ENCODE data around the gene PFKFB1. TPM values are rescaled to one million over a fixed set of nuclear protein-coding genes. Genes with fewer than 3 reads are reported as not detected.

PFKFB1 gene
- total and polyA plus RNA-seq, 5 donors from 2014 or later, result 0.09 to 0.40 (median 0.35) TPM; not detected in 2

- H3K4me1 Mint-ChIP-seq, result no peaks in the 10 kb centered on the region
- peaks cover 0 to 2% (median 0%) of the 10 kb centered on the region in 7 donors for H3K9me3 Mint-ChIP-seq
- no peaks in the 10 kb centered on the region for H3K4me1 ChIP-seq (ENCODE audit: control insufficient read depth, insufficient read depth, low read length, poor library complexity, severe bottlenecking)
- H3K4me3 Mint-ChIP-seq, result no peak overlapping the region
- H3K27ac ChIP-seq (ENCODE audit: insufficient read depth, low read length, poor library complexity, severe bottlenecking), result no peak overlapping the region
- H3K36me3 ChIP-seq (ENCODE audit: control insufficient read depth, insufficient read depth, low read length), result no peaks in the 10 kb centered on the region
- H3K27ac Mint-ChIP-seq, result no peak overlapping the region
- no peaks in the 10 kb centered on the region for H3K27me3 Mint-ChIP-seq
- no peak overlapping the region for H3K4me3 ChIP-seq (ENCODE audit: low read depth, low read length)
- no peak for DNase-seq
- no peak for ATAC-seq (ENCODE audit: low read depth in 2 of 2)
- H3K36me3 Mint-ChIP-seq, result no peaks in the 10 kb centered on the region
- no peaks in the 10 kb centered on the region for H3K9me3 ChIP-seq (ENCODE audit: control insufficient read depth in 2 of 2, low read length in 2 of 2)
- no peaks in the 10 kb centered on the region for H3K27me3 ChIP-seq (ENCODE audit: control insufficient read depth, insufficient read depth, low read length)
Observed at GRCh38 chrX:54945224-54945623, 48.8 kb downstream of the PFKFB1 start.

- Mint-ChIP-seq H3K9me3 (peaks cover 0 to 2% (median 0%) of the 10 kb centered on the region in 7 donors), H3K4me1 (no peaks in the 10 kb centered on the region), H3K27me3 (no peaks in the 10 kb centered on the region), H3K4me3 (no peak overlapping the region), H3K36me3 (no peaks in the 10 kb centered on the region), H3K27ac (no peak overlapping the region)
- DNase-seq, result no peak
- H3K27ac ChIP-seq (ENCODE audit: insufficient read depth, low read length, poor library complexity, severe bottlenecking), result no peak overlapping the region
- H3K9me3 ChIP-seq (ENCODE audit: control insufficient read depth in 2 of 2, low read length in 2 of 2), result no peaks in the 10 kb centered on the region
- H3K4me1 ChIP-seq (ENCODE audit: control insufficient read depth, insufficient read depth, low read length, poor library complexity, severe bottlenecking), result no peaks in the 10 kb centered on the region
- H3K4me3 ChIP-seq (ENCODE audit: low read depth, low read length), result no peak overlapping the region
- H3K36me3 ChIP-seq (ENCODE audit: control insufficient read depth, insufficient read depth, low read length), result no peaks in the 10 kb centered on the region
- no peaks in the 10 kb centered on the region for H3K27me3 ChIP-seq (ENCODE audit: control insufficient read depth, insufficient read depth, low read length)
- ATAC-seq (ENCODE audit: low read depth in 2 of 2), result no peak
Observed at GRCh38 chrX:54944816-54945215, 49.2 kb downstream of the PFKFB1 start.

GRCh38 chrX:54937416-54937815, 56.6 kb downstream of the PFKFB1 start:
- Histone ChIP-seq H3K4me3 (ENCODE audit: low read depth, low read length) (no peak overlapping the region), H3K4me1 (ENCODE audit: control insufficient read depth, insufficient read depth, low read length, poor library complexity, severe bottlenecking) (no peaks in the 10 kb centered on the region), H3K27me3 (ENCODE audit: control insufficient read depth, insufficient read depth, low read length) (no peaks in the 10 kb centered on the region), H3K9me3 (ENCODE audit: control insufficient read depth in 2 of 2, low read length in 2 of 2) (no peaks in the 10 kb centered on the region), H3K27ac (ENCODE audit: insufficient read depth, low read length, poor library complexity, severe bottlenecking) (no peak overlapping the region), H3K36me3 (ENCODE audit: control insufficient read depth, insufficient read depth, low read length) (no peaks in the 10 kb centered on the region)
- no peaks in the 10 kb centered on the region for H3K36me3 Mint-ChIP-seq
- no peak overlapping the region for H3K27ac Mint-ChIP-seq
- no peaks in the 10 kb centered on the region for H3K4me1 Mint-ChIP-seq
- no peak for DNase-seq
- H3K27me3 Mint-ChIP-seq, result no peaks in the 10 kb centered on the region
- peaks cover 0 to 2% (median 0%) of the 10 kb centered on the region in 7 donors for H3K9me3 Mint-ChIP-seq
- ATAC-seq (ENCODE audit: low read depth in 2 of 2), result no peak
- H3K4me3 Mint-ChIP-seq, result no peak overlapping the region

- Mint-ChIP-seq H3K36me3 (no peaks in the 10 kb centered on the region), H3K27me3 (no peaks in the 10 kb centered on the region), H3K27ac (no peak overlapping the region), H3K4me1 (no peaks in the 10 kb centered on the region), H3K4me3 (no peak overlapping the region), H3K9me3 (peaks cover 0 to under 1% (median 0%) of the 10 kb centered on the region in 7 donors)
- no peaks in the 10 kb centered on the region for H3K36me3 ChIP-seq (ENCODE audit: control insufficient read depth, insufficient read depth, low read length)
- ATAC-seq (ENCODE audit: low read depth in 2 of 2) (no peak), DNase-seq (no peak)
- no peak overlapping the region for H3K27ac ChIP-seq (ENCODE audit: insufficient read depth, low read length, poor library complexity, severe bottlenecking)
- H3K4me1 ChIP-seq (ENCODE audit: control insufficient read depth, insufficient read depth, low read length, poor library complexity, severe bottlenecking), result no peaks in the 10 kb centered on the region
- no peaks in the 10 kb centered on the region for H3K27me3 ChIP-seq (ENCODE audit: control insufficient read depth, insufficient read depth, low read length)
- no peaks in the 10 kb centered on the region for H3K9me3 ChIP-seq (ENCODE audit: control insufficient read depth in 2 of 2, low read length in 2 of 2)
- H3K4me3 ChIP-seq (ENCODE audit: low read depth, low read length), result no peak overlapping the region
Observed at GRCh38 chrX:54935306-54935705, 58.7 kb downstream of the PFKFB1 start.

GRCh38 chrX:54934890-54935289, 59.1 kb downstream of the PFKFB1 start:
- Mint-ChIP-seq H3K36me3 (no peaks in the 10 kb centered on the region), H3K4me3 (no peak overlapping the region), H3K27me3 (no peaks in the 10 kb centered on the region), H3K4me1 (no peaks in the 10 kb centered on the region), H3K9me3 (no peaks in the 10 kb centered on the region), H3K27ac (no peak overlapping the region)
- Histone ChIP-seq H3K27me3 (ENCODE audit: control insufficient read depth, insufficient read depth, low read length) (no peaks in the 10 kb centered on the region), H3K9me3 (ENCODE audit: control insufficient read depth in 2 of 2, low read length in 2 of 2) (no peaks in the 10 kb centered on the region), H3K4me3 (ENCODE audit: low read depth, low read length) (no peak overlapping the region), H3K27ac (ENCODE audit: insufficient read depth, low read length, poor library complexity, severe bottlenecking) (no peak overlapping the region), H3K4me1 (ENCODE audit: control insufficient read depth, insufficient read depth, low read length, poor library complexity, severe bottlenecking) (no peaks in the 10 kb centered on the region), H3K36me3 (ENCODE audit: control insufficient read depth, insufficient read depth, low read length) (no peaks in the 10 kb centered on the region)
- no peak for ATAC-seq (ENCODE audit: low read depth in 2 of 2)
- DNase-seq, result no peak

GRCh38 chrX:54934058-54934457, 59.9 kb downstream of the PFKFB1 start:
- Mint-ChIP-seq H3K9me3 (no peaks in the 10 kb centered on the region), H3K27me3 (no peaks in the 10 kb centered on the region), H3K4me3 (no peak overlapping the region), H3K4me1 (no peaks in the 10 kb centered on the region), H3K36me3 (no peaks in the 10 kb centered on the region), H3K27ac (no peak overlapping the region)
- no peaks in the 10 kb centered on the region for H3K4me1 ChIP-seq (ENCODE audit: control insufficient read depth, insufficient read depth, low read length, poor library complexity, severe bottlenecking)
- no peaks in the 10 kb centered on the region for H3K36me3 ChIP-seq (ENCODE audit: control insufficient read depth, insufficient read depth, low read length)
- ATAC-seq (ENCODE audit: low read depth in 2 of 2) (no peak), DNase-seq (no peak)
- no peak overlapping the region for H3K4me3 ChIP-seq (ENCODE audit: low read depth, low read length)
- H3K27me3 ChIP-seq (ENCODE audit: control insufficient read depth, insufficient read depth, low read length), result no peaks in the 10 kb centered on the region
- no peak overlapping the region for H3K27ac ChIP-seq (ENCODE audit: insufficient read depth, low read length, poor library complexity, severe bottlenecking)
- no peaks in the 10 kb centered on the region for H3K9me3 ChIP-seq (ENCODE audit: control insufficient read depth in 2 of 2, low read length in 2 of 2)

GRCh38 chrX:54933150-54933826, 60.7 kb downstream of the PFKFB1 start:
- no peaks in the 10 kb centered on the region for H3K4me1 ChIP-seq (ENCODE audit: control insufficient read depth, insufficient read depth, low read length, poor library complexity, severe bottlenecking)
- Mint-ChIP-seq H3K4me1 (no peaks in the 10 kb centered on the region), H3K4me3 (no peak overlapping the region), H3K27ac (no peak overlapping the region), H3K9me3 (peaks cover 0 to 2% (median 0%) of the 10 kb centered on the region in 7 donors), H3K36me3 (no peaks in the 10 kb centered on the region), H3K27me3 (no peaks in the 10 kb centered on the region)
- no peak for DNase-seq
- H3K36me3 ChIP-seq (ENCODE audit: control insufficient read depth, insufficient read depth, low read length), result no peaks in the 10 kb centered on the region
- H3K27me3 ChIP-seq (ENCODE audit: control insufficient read depth, insufficient read depth, low read length), result no peaks in the 10 kb centered on the region
- H3K9me3 ChIP-seq (ENCODE audit: control insufficient read depth in 2 of 2, low read length in 2 of 2), result no peaks in the 10 kb centered on the region
- no peak overlapping the region for H3K4me3 ChIP-seq (ENCODE audit: low read depth, low read length)
- no peak for ATAC-seq (ENCODE audit: low read depth in 2 of 2)
- H3K27ac ChIP-seq (ENCODE audit: insufficient read depth, low read length, poor library complexity, severe bottlenecking), result no peak overlapping the region

- no peaks in the 10 kb centered on the region for H3K9me3 ChIP-seq (ENCODE audit: control insufficient read depth in 2 of 2, low read length in 2 of 2)
- H3K27me3 Mint-ChIP-seq, result no peaks in the 10 kb centered on the region
- H3K27me3 ChIP-seq (ENCODE audit: control insufficient read depth, insufficient read depth, low read length), result no peaks in the 10 kb centered on the region
- no peak overlapping the region for H3K27ac ChIP-seq (ENCODE audit: insufficient read depth, low read length, poor library complexity, severe bottlenecking)
- H3K4me1 Mint-ChIP-seq, result no peaks in the 10 kb centered on the region
- no peaks in the 10 kb centered on the region for H3K36me3 ChIP-seq (ENCODE audit: control insufficient read depth, insufficient read depth, low read length)
- DNase-seq, result no peak
- peaks cover 0 to 4% (median 0%) of the 10 kb centered on the region in 7 donors for H3K9me3 Mint-ChIP-seq
- no peaks in the 10 kb centered on the region for H3K36me3 Mint-ChIP-seq
- no peak overlapping the region for H3K4me3 Mint-ChIP-seq
- H3K4me1 ChIP-seq (ENCODE audit: control insufficient read depth, insufficient read depth, low read length, poor library complexity, severe bottlenecking), result no peaks in the 10 kb centered on the region
- ATAC-seq (ENCODE audit: low read depth in 2 of 2), result no peak
- no peak overlapping the region for H3K27ac Mint-ChIP-seq
- no peak overlapping the region for H3K4me3 ChIP-seq (ENCODE audit: low read depth, low read length)
Observed at GRCh38 chrX:54931107-54931506, 62.9 kb downstream of the PFKFB1 start.
